ENCODE data around the gene ERCC5. TPM values are rescaled to one million over a fixed set of nuclear protein-coding genes. Genes with fewer than 3 reads are reported as not detected.

The ERCC5 gene
- total RNA-seq, 1 donor: 99.2 TPM

- H3K4me2 ChIP-seq (ENCODE audit: insufficient read depth, low read length): no peak overlapping the region
- H3K27me3 ChIP-seq (ENCODE audit: insufficient read depth, low read length): no peaks in the 10 kb centered on the region
- no peaks in the 10 kb centered on the region for H3K9me3 ChIP-seq (ENCODE audit: low read depth, low read length)
- H4K20me1 ChIP-seq (ENCODE audit: insufficient read depth, low read length): no peaks in the 10 kb centered on the region
- no peak for TF ChIP-seq CTCF (IDR thresholded peaks at IDR 0.05; ENCODE audit: extremely low read depth, low read depth, low read length)
- no peaks in the 10 kb centered on the region for H3K4me1 ChIP-seq (ENCODE audit: insufficient read depth, low read length)
- no peaks in the 10 kb centered on the region for H3K36me3 ChIP-seq (ENCODE audit: insufficient read depth, low read length)
- no peak overlapping the region for H2AFZ ChIP-seq (ENCODE audit: low read length)
- H3K27ac ChIP-seq (ENCODE audit: low read depth, low read length): no peak overlapping the region
- no peak for DNase-seq (ENCODE audit: insufficient read length, low spot score, missing footprints)
- H3K4me3 ChIP-seq (ENCODE audit: insufficient read depth, low read length): no peak overlapping the region
- no peaks in the 10 kb centered on the region for H3K79me2 ChIP-seq (ENCODE audit: insufficient read depth, low read length)
Observed at GRCh38 chr13:102881819-102882686, 36.2 kb downstream of the ERCC5 start.

- Histone ChIP-seq H3K4me2 (ENCODE audit: insufficient read depth, low read length) (no peak overlapping the region), H3K36me3 (ENCODE audit: insufficient read depth, low read length) (no peaks in the 10 kb centered on the region), H3K27me3 (ENCODE audit: insufficient read depth, low read length) (no peaks in the 10 kb centered on the region), H3K4me3 (ENCODE audit: insufficient read depth, low read length) (no peak overlapping the region), H4K20me1 (ENCODE audit: insufficient read depth, low read length) (no peaks in the 10 kb centered on the region), H2AFZ (ENCODE audit: low read length) (no peak overlapping the region), H3K27ac (ENCODE audit: low read depth, low read length) (no peak overlapping the region), H3K79me2 (ENCODE audit: insufficient read depth, low read length) (no peaks in the 10 kb centered on the region), H3K4me1 (ENCODE audit: insufficient read depth, low read length) (no peaks in the 10 kb centered on the region), H3K9me3 (ENCODE audit: low read depth, low read length) (no peaks in the 10 kb centered on the region)
- TF ChIP-seq CTCF (IDR thresholded peaks at IDR 0.05; ENCODE audit: extremely low read depth, low read depth, low read length): no peak
- DNase-seq (ENCODE audit: insufficient read length, low spot score, missing footprints): no peak
Observed at GRCh38 chr13:102892503-102892902, 46.7 kb downstream of the ERCC5 start.

GRCh38 chr13:102897371-102898138 is 51.7 kb downstream of the ERCC5 start:
- Histone ChIP-seq H3K4me1 (ENCODE audit: insufficient read depth, low read length) (no peaks in the 10 kb centered on the region), H3K27me3 (ENCODE audit: insufficient read depth, low read length) (no peaks in the 10 kb centered on the region), H3K36me3 (ENCODE audit: insufficient read depth, low read length) (no peaks in the 10 kb centered on the region), H3K9me3 (ENCODE audit: low read depth, low read length) (no peaks in the 10 kb centered on the region), H3K4me3 (ENCODE audit: insufficient read depth, low read length) (no peak overlapping the region), H2AFZ (ENCODE audit: low read length) (no peak overlapping the region), H3K79me2 (ENCODE audit: insufficient read depth, low read length) (no peaks in the 10 kb centered on the region), H3K4me2 (ENCODE audit: insufficient read depth, low read length) (no peak overlapping the region), H3K27ac (ENCODE audit: low read depth, low read length) (no peak overlapping the region), H4K20me1 (ENCODE audit: insufficient read depth, low read length) (no peaks in the 10 kb centered on the region)
- DNase-seq (ENCODE audit: insufficient read length, low spot score, missing footprints): no peak
- TF ChIP-seq CTCF (IDR thresholded peaks at IDR 0.05; ENCODE audit: extremely low read depth, low read depth, low read length): no peak

- Histone ChIP-seq H3K9me3 (ENCODE audit: low read depth, low read length) (no peaks in the 10 kb centered on the region), H3K27me3 (ENCODE audit: insufficient read depth, low read length) (no peaks in the 10 kb centered on the region), H4K20me1 (ENCODE audit: insufficient read depth, low read length) (no peaks in the 10 kb centered on the region), H2AFZ (ENCODE audit: low read length) (no peak overlapping the region), H3K36me3 (ENCODE audit: insufficient read depth, low read length) (no peaks in the 10 kb centered on the region), H3K4me2 (ENCODE audit: insufficient read depth, low read length) (no peak overlapping the region), H3K4me3 (ENCODE audit: insufficient read depth, low read length) (no peak overlapping the region), H3K4me1 (ENCODE audit: insufficient read depth, low read length) (no peaks in the 10 kb centered on the region), H3K79me2 (ENCODE audit: insufficient read depth, low read length) (no peaks in the 10 kb centered on the region), H3K27ac (ENCODE audit: low read depth, low read length) (no peak overlapping the region)
- DNase-seq (ENCODE audit: insufficient read length, low spot score, missing footprints): no peak
- no peak for TF ChIP-seq CTCF (IDR thresholded peaks at IDR 0.05; ENCODE audit: extremely low read depth, low read depth, low read length)
Observed at GRCh38 chr13:102900193-102900608, 54.4 kb downstream of the ERCC5 start.
